Activated T-cell treated with anti-CD3 and anti-CD28 coated beads, Interleukin-2, amount 50 U/mL, for 4 hours (primary cell): ENCODE data around the gene MARK3. TPM values are rescaled to one million over a fixed set of nuclear protein-coding genes. Genes with fewer than 3 reads are reported as not detected.

Source experiments
- ATAC-seq, 2 donors: fragments of 200-7000 bp; cut with Tn5 transposase; one replicate each; pipeline ENCODE4 v1.10.0; 2021
- DNase-seq: peaks from one replicate; pipeline ENCODE4 v3.0.0-alpha.2; 2020
- H3K27me3 Mint-ChIP-seq: one replicate; pipeline ENCODE4 v1.8.0; 2021; ENCODE audit warnings: low read depth, mixed read lengths
- H3K36me3 Mint-ChIP-seq: one replicate; pipeline ENCODE4 v1.8.0; 2022; ENCODE audit warnings: mixed read lengths; ENCODE audit not compliant: insufficient read depth
- H3K4me1 Mint-ChIP-seq: one replicate; pipeline ENCODE4 v1.8.0; 2021; ENCODE audit warnings: low read depth, mixed read lengths
- H3K4me3 Mint-ChIP-seq: one replicate; pipeline ENCODE4 v1.8.0; 2021; ENCODE audit warnings: mild to moderate bottlenecking, moderate library complexity, mixed read lengths
- H3K9me3 Mint-ChIP-seq: one replicate; pipeline ENCODE4 v1.8.0; 2021; ENCODE audit warnings: mixed read lengths
- total RNA-seq, 3 donors: library from RNA; stranded (reverse); gene quantifications; one replicate each; pipeline ENCODE4 v1.2.1, GENCODE V29; 2021

The MARK3 gene
- total RNA-seq, 3 donors from 2014 or later = 79.9 to 96.2 (median 95.5) TPM

DNA sequence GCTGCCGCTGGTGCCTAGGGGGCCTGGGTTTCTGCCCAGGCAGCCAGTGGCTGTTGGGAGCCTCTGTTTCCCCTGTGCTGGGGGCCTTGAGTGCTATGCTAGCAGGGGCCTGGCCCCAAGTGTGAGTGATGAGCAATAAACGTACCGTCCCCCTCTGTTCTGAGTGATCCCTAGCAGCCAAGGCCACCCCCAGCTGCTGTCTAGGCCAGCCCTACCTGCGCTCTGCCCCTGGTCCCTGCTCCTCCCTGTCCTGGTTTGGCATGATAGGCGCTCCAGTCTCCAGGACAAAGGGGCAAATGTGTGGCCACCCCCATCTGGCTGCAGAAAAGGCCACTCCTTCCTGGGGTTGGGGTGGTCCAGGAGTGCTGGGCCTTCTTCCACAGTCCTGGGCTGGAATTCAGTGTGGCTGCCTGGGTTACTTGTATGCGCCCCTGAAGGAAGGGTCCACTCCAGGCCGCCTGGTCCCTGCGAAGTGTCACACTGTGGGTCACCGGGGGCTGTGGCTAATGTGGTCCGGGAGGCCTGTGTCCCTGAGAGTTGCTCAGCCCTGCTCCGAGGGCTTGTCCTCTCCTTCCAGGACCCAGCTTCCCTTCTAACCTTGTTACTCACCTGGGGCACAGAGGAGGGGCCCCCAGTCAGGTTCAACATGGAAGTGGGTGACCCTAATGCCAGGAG lies 150.8 kb downstream of the MARK3 start:
- Mint-ChIP-seq H3K4me1 (peaks cover 7% of the 10 kb centered on the region), H3K27me3 (no peaks in the 10 kb centered on the region), H3K4me3 (no peak overlapping the region), H3K36me3 (no peaks in the 10 kb centered on the region), H3K9me3 (no peaks in the 10 kb centered on the region)
- ATAC-seq = no peak
- no peak for DNase-seq

DNA sequence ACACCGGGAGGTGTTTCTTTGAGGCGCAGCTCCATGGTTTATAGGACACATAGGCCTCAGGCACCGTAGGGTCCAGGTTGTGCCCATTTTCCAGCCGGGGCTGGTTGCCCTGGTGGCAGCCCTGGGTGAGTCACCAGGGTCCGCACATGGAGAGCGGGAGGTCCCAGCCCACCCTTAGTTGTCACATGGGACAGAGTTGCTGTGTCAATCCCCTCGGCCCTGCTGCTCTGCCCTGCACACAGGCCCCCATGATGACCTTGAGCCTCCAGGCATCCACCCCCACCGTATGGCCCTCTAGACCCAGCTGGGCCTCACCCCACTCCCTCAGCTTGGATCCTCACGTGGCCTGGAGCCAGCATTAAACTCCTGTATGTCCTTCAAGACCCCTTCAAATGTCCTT lies 151.5 kb downstream of the MARK3 start:
- H3K4me3 Mint-ChIP-seq = no peak overlapping the region
- no peaks in the 10 kb centered on the region for H3K9me3 Mint-ChIP-seq
- H3K36me3 Mint-ChIP-seq = no peaks in the 10 kb centered on the region
- no peaks in the 10 kb centered on the region for H3K27me3 Mint-ChIP-seq
- H3K4me1 Mint-ChIP-seq = no peaks in the 10 kb centered on the region
- DNase-seq (no peak), ATAC-seq (no peak)

DNA sequence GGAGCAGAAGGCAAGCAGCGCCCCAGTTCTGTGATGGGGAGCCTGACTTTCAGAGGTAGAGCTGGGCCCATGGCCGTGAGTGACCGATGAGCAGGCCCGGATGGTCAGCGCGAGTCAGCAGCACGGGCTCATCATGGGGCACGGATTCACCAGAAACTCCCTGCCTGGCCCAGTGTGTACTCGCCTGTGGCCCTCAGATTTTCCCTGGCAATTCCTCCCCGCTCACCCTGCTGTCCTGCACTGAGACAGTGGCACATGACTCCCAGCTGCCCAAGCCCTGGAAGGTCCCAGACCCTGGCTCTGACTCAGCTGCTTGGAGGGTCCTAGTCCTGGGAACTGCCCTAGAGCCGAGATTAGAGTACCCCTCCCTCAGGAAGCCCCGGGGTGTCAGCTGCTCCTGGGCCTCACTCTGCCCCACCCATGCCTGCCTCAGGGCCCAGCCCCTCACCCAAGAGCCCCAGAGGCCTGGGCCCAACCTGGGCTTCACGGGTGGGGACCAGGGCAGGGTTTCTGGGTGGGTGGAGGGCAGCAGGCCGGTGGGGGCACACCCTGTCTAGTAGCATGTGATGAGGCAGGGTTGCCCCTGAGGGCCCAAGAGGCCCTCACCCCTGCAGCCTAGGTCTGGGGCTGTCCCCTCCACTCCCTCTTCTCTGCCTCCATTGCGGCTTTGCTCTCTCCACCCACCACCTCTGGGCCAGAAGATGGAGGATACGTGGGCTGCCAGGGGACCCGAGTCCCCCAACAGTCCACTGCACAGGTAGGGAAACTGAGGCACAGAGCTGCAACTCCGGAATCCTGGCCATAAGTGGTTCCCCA lies 152.2 kb downstream of the MARK3 start:
- DNase-seq (no peak), ATAC-seq (no peak)
- Mint-ChIP-seq H3K36me3 (no peaks in the 10 kb centered on the region), H3K4me1 (no peaks in the 10 kb centered on the region), H3K27me3 (no peaks in the 10 kb centered on the region), H3K9me3 (no peaks in the 10 kb centered on the region), H3K4me3 (no peak overlapping the region)

DNA sequence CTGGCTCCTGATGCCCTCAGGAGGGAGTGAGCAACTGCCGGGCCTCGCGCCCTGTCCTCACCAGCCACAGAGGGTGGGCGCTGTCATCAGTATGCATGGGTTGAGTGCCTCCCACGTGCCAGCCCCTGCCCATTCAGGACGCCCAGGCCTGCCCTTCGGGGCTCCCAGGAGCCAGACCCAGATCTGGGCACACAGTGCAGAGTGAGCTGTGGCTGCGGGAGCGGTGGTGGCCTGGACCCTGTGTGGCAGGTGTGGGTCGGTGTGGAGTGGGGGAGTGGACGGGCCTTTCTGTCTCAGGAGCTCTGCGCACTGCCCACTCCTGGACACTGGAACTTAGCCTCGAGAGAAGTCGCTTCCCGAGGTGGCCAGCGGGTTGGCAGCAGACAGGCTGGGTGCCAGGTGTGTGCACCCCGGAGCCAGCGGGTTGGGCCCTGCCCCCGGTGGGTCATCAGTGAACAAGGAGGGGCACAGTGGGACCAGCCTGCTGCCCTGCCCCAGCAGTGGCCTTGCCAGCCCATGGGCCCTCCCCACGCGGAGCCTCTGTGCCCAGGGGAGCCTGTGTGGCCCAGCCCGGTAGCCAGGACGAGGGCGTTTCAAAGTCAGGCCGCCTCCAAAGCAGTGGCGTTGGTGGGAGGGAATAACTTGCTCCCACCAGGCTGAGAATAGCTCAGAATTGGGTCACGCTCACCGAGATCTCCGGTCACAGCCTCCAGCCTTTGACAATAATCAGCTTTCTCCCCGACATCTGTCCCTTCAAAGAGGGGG lies 153.3 kb downstream of the MARK3 start:
- no peak for DNase-seq
- Mint-ChIP-seq H3K9me3 (no peaks in the 10 kb centered on the region), H3K4me3 (no peak overlapping the region), H3K27me3 (no peaks in the 10 kb centered on the region), H3K4me1 (no peaks in the 10 kb centered on the region), H3K36me3 (no peaks in the 10 kb centered on the region)
- ATAC-seq = peak in 1 of 2 donors; percentile 6

DNA sequence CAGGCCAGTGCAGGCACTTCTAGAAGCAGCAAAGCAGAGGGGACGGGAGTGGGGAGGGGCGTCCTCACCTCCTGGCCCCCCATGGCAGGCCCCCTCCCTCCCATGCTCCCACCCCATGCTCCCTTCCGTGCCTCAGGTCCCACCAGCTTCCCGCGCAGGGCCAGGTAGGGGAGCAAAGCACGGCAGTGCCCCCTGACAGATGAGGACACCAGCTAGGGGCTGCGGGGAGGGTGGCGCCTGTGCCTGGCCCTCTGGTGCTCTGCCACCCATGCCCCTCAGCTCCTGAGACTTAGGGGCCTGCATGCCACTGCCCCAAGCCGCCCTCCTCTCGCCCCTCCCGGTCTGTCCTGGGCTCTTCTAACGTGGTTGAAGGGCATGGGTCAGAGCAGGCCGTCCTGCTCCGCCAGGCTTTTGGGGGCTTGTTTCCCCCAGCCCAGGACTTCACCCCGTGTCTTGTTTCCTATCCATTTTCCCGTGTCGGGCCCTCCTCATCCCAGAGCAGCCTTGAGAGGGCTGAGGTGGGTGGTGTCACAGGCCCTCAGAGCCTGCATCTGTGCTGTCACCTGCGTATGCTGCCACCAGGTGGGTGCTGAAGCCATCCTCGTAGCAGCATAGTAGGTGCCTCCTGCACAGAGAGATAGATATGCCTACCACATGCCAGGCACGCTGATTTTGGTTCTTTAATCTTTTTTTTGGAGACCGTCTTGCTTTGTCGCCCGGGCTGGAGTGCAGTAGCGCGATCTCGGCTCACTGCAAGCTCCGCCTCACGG lies 154.0 kb downstream of the MARK3 start:
- no peaks in the 10 kb centered on the region for H3K27me3 Mint-ChIP-seq
- no peak overlapping the region for H3K4me3 Mint-ChIP-seq
- H3K9me3 Mint-ChIP-seq = no peaks in the 10 kb centered on the region
- no peaks in the 10 kb centered on the region for H3K4me1 Mint-ChIP-seq
- DNase-seq = no peak
- no peak for ATAC-seq
- no peaks in the 10 kb centered on the region for H3K36me3 Mint-ChIP-seq

DNA sequence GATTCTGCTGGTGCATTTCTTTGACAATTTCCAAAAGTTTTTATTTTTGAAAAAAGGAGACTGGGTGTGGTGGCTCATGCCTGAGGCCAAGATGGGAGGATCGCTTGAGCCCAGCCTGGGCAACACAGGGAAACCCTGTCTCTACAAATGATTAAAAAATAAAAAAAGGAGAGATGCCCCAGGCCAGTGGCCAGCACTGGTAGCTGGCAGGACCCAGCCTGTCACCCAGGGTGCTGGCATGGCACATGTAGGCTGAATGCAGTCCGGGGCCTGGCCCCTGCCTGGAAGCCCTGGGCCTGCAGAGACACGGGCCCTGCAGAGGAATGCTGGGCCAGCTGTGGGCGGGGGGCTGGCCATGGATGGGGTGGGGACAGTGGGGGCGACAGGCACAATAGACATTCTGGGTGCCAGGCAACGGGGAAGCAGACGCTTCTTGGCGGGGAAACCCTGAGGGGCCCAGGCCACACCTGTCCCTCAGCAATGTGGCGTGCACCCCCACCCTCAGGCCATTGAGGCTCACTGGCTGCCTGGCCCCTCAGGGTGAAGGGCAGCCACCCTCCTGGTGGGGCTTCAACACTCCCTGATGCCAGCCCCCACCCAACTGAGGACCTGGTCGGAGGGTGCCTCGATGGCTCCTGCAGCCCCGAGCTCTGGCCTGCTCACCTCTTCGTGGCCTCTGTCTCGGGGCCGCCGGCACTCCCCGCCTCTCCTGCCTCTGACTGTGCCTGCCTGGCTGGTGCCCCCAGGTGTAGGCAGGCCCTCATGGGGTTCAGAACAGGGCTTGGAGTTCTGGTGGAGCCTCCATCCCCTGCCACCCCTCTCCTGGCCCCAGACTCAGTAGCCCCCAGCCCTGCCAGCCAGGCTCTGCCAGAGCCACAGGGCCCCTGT lies 155.8 kb downstream of the MARK3 start:
- Mint-ChIP-seq H3K27me3 (no peaks in the 10 kb centered on the region), H3K4me3 (no peak overlapping the region), H3K9me3 (no peaks in the 10 kb centered on the region), H3K4me1 (no peaks in the 10 kb centered on the region), H3K36me3 (no peaks in the 10 kb centered on the region)
- no peak for DNase-seq
- ATAC-seq = no peak

DNA sequence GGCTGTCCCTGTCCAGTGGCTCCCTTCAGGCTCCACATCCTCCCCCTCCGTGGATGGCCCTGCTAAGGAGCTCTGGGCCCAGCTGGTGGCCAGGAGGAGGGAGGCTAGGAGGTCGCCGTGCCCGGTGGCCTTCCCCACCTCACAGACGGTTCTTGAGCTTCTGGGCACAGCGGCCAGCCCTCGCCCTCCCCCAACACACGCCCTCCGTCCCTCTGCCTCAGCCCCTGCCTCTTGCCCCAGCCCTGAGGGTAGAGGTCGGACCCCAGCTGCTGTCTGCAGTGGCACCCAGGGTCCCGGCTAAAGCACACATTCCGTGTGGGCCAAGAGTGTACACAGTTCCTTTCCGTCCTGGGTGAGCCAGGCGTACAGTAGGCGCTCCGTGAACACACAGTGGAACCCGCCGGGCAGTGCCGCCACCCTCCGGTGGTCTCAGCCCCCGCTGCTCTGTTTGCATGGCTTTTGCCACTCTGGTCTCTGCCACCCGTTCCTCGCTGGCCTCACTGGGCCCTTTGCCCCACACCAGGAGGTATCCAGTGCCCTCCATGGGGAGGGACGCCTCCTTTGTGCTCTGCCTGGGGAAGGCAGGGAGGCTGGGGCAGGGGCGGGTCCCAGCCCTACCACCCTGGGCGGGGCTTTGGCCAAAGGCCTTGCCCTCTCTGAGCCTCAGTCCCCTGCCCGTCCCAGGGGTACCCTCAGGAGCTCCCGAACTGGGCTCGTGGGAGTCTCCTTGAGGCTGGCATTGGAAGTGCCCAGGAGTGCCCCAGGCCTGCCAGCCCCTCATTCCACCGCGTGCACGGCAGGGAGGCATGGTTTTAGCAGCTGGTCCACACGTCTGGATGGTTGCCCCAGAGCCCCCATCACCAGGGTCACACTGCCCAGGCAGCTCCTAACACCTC lies 156.7 kb downstream of the MARK3 start:
- H3K27me3 Mint-ChIP-seq = no peaks in the 10 kb centered on the region
- no peaks in the 10 kb centered on the region for H3K9me3 Mint-ChIP-seq
- no peaks in the 10 kb centered on the region for H3K4me1 Mint-ChIP-seq
- DNase-seq = no peak
- no peak for ATAC-seq
- H3K36me3 Mint-ChIP-seq = no peaks in the 10 kb centered on the region
- no peak overlapping the region for H3K4me3 Mint-ChIP-seq

DNA sequence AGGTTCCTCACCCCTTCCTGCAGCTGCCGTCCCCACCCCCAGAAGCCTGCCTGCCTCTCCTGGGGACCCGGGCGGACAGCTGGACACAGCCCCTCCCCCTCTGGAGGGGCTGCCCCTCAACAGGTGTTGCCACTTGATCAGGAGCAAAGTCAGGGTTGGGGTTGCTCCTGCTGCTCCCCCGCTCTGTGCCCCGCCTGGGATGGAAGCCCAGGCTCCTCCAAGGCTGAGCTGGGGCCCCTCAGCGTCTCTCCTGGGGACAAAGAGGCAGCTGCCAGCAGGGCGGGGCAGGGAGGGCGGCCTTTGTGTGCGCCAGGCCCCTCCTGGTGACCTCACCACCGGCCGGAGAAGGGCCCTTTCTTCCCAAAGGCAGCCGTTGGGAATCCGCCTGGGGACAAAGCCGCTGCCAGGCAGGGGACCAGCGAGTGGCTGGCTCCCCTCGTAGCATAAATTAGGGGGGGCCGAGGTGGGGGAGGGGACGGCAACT lies 157.4 kb downstream of the MARK3 start:
- H3K4me3 Mint-ChIP-seq = no peak overlapping the region
- no peaks in the 10 kb centered on the region for H3K36me3 Mint-ChIP-seq
- ATAC-seq (no peak), DNase-seq (no peak)
- no peaks in the 10 kb centered on the region for H3K4me1 Mint-ChIP-seq
- H3K9me3 Mint-ChIP-seq = no peaks in the 10 kb centered on the region
- H3K27me3 Mint-ChIP-seq = no peaks in the 10 kb centered on the region

DNA sequence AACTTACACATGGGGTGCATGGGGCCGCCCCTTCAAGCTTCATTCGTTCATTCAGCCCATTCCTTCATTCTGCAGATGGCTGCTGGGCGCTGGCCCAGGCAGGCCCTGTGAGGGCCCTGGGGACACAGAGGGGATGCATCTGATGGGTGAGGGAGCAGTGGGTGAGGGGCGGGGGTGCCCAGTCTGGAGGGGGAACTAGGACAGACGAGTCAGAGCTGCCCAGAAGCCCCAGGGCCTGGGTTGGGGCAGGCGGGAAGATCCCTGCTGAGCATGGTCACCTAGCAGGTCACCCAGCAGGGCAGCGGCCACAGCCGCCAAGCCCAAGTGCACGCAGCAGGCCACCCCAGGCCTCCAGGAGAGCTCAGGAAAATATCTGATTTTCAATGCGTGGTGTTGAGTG lies 157.9 kb downstream of the MARK3 start:
- ATAC-seq (no peak), DNase-seq (no peak)
- no peaks in the 10 kb centered on the region for H3K27me3 Mint-ChIP-seq
- H3K4me1 Mint-ChIP-seq = no peaks in the 10 kb centered on the region
- H3K4me3 Mint-ChIP-seq = no peak overlapping the region
- no peaks in the 10 kb centered on the region for H3K9me3 Mint-ChIP-seq
- no peaks in the 10 kb centered on the region for H3K36me3 Mint-ChIP-seq

DNA sequence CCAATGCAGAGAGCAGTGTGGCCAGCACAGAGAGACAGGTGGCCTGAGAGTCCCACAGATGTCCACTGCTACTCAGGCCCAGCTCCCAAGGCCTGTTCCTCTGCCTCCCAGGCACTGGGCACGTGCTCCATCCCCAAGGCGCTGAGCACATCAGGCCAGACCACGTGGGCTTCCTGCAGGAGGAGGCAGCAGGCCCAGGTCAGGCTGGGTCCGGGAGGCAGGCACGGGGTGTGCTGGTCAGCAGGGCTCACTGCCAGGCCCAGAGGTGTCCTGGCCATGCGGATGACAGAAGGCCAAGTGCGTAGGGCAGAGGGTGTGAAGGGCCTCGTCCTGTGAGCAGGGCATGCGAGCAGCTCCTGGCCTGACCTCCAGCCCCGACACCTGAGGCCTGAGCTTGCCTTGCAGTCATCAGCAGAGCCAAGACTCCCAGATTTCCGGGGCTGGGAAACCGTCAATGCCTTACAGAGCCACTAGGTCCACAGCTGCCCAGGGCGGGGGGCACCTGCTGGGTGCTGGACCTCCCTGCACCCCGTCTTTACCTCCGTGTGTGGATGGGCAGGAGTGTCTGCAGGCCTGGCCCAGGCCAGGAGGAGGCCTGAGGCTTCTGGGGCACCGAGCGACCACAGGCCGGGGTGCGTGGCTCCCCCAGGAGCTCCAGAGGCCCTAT lies 158.6 kb downstream of the MARK3 start:
- Mint-ChIP-seq H3K4me3 (no peak overlapping the region), H3K27me3 (no peaks in the 10 kb centered on the region), H3K4me1 (no peaks in the 10 kb centered on the region), H3K9me3 (no peaks in the 10 kb centered on the region), H3K36me3 (no peaks in the 10 kb centered on the region)
- DNase-seq = no peak
- no peak for ATAC-seq

DNA sequence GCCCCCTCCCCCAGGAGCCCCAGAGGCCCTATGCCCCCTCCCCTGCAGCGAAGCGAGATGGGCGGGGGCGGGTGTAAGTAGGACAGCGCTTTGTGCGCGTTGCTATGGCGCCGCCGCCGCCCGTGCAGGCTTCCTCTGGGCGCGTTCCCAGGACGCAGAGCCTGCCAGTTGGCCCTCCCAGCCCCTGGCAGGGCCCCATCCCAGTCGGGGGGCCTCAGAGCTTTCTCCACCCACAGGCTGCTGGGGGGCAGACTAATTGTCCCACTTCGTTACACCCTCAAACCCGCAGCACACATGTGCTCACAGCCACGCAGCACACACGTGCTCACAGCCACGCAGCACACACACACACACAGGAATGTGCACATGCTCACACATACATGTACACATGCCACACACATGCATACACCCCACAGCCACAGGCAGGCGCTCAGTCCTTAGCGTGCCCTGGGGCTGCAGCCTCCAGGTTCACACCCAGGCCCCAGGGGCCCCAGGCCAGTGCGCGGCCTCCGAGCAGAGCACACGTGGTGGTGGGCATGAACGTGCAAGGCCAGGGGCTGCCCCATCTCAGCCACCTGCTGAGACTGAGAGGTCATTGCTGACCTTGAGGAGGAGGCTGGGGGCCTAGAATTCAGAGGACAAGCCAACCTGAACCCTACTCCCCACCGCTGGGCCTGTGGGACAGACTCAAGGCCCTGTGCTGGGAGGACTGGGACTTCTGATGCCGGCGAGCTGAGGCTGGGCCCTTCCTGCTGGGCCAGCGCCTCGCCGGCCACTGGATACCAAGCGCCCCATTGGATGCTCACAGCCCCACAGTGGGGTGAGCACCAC lies 159.4 kb downstream of the MARK3 start:
- Mint-ChIP-seq H3K4me3 (no peak overlapping the region), H3K4me1 (no peaks in the 10 kb centered on the region), H3K36me3 (no peaks in the 10 kb centered on the region), H3K9me3 (no peaks in the 10 kb centered on the region), H3K27me3 (no peaks in the 10 kb centered on the region)
- DNase-seq (no peak), ATAC-seq (no peak)
